Medulla oblongata (tissue), 1 donor: ENCODE results near the gene CUEDC1.

ENCODE experiments used
- DNase-seq: peaks from one replicate; pipeline ENCODE4 v3.0.0-alpha.2; 2015; ENCODE audit errors: extremely low spot score

The CUEDC1 gene

GRCh38 chr17:57957120-57957850 is 2.1 kb upstream of the CUEDC1 start:
- DNase-seq: no peak

GRCh38 chr17:57956291-57957119 is 1.3 kb upstream of the CUEDC1 start:
- no peak for DNase-seq

GRCh38 chr17:57954397-57955182 is 622 bp downstream of the CUEDC1 start:
- no peak for DNase-seq

GRCh38 chr17:57953705-57954396 is 1.4 kb downstream of the CUEDC1 start:
- no peak for DNase-seq

GRCh38 chr17:57953219-57953618 is 2.0 kb downstream of the CUEDC1 start:
- no peak for DNase-seq

- DNase-seq: peak; percentile 49
These were observed 5.6 kb downstream of the CUEDC1 start for GRCh38 chr17:57949649-57950048.

- peak; percentile 78 for DNase-seq
These were observed 6.4 kb downstream of the CUEDC1 start for GRCh38 chr17:57948555-57949420.

- no peak for DNase-seq
These were observed 7.0 kb downstream of the CUEDC1 start for GRCh38 chr17:57948169-57948554.

- no peak for DNase-seq
These were observed 7.8 kb downstream of the CUEDC1 start for GRCh38 chr17:57947369-57947768.

- DNase-seq: peak; percentile 85
These were observed 8.3 kb downstream of the CUEDC1 start for GRCh38 chr17:57946798-57947358.

- DNase-seq: peak; percentile 41
These were observed 9.0 kb downstream of the CUEDC1 start for GRCh38 chr17:57945996-57946797.

GRCh38 chr17:57944908-57945307 is 10.3 kb downstream of the CUEDC1 start:
- no peak for DNase-seq

GRCh38 chr17:57943645-57944044 is 11.6 kb downstream of the CUEDC1 start:
- DNase-seq: no peak

GRCh38 chr17:57943140-57943539 is 12.1 kb downstream of the CUEDC1 start:
- DNase-seq: peak; percentile 22

GRCh38 chr17:57941384-57942370 is 13.5 kb downstream of the CUEDC1 start:
- peak; percentile 41 for DNase-seq

GRCh38 chr17:57940653-57941329 is 14.4 kb downstream of the CUEDC1 start:
- peak; percentile 62 for DNase-seq

- peak; percentile 67 for DNase-seq
These were observed 15.0 kb downstream of the CUEDC1 start for GRCh38 chr17:57940231-57940630.

GRCh38 chr17:57939797-57940196 is 15.4 kb downstream of the CUEDC1 start:
- peak; percentile 77 for DNase-seq
